SU-DHL-6 (cell line): Measurements from ENCODE around the gene CHMP1B.

Experiments
- H2AFZ ChIP-seq: fragments of 200-600 bp; sonication (generic); 2 replicates; pipeline ENCODE4 v1.6.1; 2014; ENCODE audit warnings: low read depth, mild to moderate bottlenecking, moderate library complexity, mixed read lengths, antibody characterized with exemption, low read length; ENCODE audit not compliant: severe bottlenecking
- H3F3A ChIP-seq: fragments of 200-600 bp; shearing (Covaris generic); 2 replicates; pipeline ENCODE4 v1.6.0; 2016; ENCODE audit warnings: antibody characterized with exemption, mild to moderate bottlenecking; ENCODE audit not compliant: insufficient read depth
- H3K27ac ChIP-seq: fragments of 200-600 bp; sonication (generic); 2 replicates; pipeline ENCODE4 v1.5.1; 2016; ENCODE audit warnings: low read depth, mild to moderate bottlenecking, low read length, moderate library complexity, mixed read lengths
- H3K27me3 ChIP-seq: fragments of 200-600 bp; sonication (generic), shearing (Covaris generic); 2 replicates; pipeline ENCODE4 v1.6.0; 2014; ENCODE audit warnings: mild to moderate bottlenecking, low read length
- H3K36me3 ChIP-seq: fragments of 200-600 bp; sonication (generic); 2 replicates; pipeline ENCODE4 v1.6.1; 2014; ENCODE audit warnings: mild to moderate bottlenecking, low read length, mixed read lengths
- H3K4me2 ChIP-seq: fragments of 300-600, 200-600 bp; shearing (Covaris generic), sonication (generic); 2 replicates; pipeline ENCODE4 v1.6.0; 2014; ENCODE audit warnings: low read length, low read depth, mild to moderate bottlenecking; ENCODE audit not compliant: poor library complexity, severe bottlenecking
- H3K4me3 ChIP-seq: fragments of 200-600 bp; sonication (generic); 2 replicates; pipeline ENCODE4 v1.5.1; 2014; ENCODE audit warnings: antibody characterized with exemption, low read length, mild to moderate bottlenecking, mixed read lengths; ENCODE audit not compliant: insufficient read depth, poor library complexity, severe bottlenecking
- H3K79me2 ChIP-seq: fragments of 200-600 bp; sonication (generic); 2 replicates; pipeline ENCODE4 v1.6.1; 2014; ENCODE audit warnings: mild to moderate bottlenecking, low read length, moderate library complexity; ENCODE audit not compliant: insufficient read depth
- H3K9ac ChIP-seq: fragments of 200-600 bp; sonication (generic); 2 replicates; pipeline ENCODE4 v1.7.0; 2014; ENCODE audit warnings: mild to moderate bottlenecking, low read length
- H3K9me2 ChIP-seq: fragments of 200-600 bp; sonication (generic); replicated peaks from 2 replicates; pipeline ENCODE4 v1.6.1; 2014; ENCODE audit warnings: low read length; ENCODE audit not compliant: insufficient read depth
- H3K9me3 ChIP-seq: fragments of 200-600 bp; sonication (generic); 2 replicates; pipeline ENCODE4 v1.6.1; 2014; ENCODE audit warnings: low read length, mixed read lengths; ENCODE audit not compliant: insufficient read depth
- H4K20me1 ChIP-seq: fragments of 200-600 bp; sonication (generic); 2 replicates; pipeline ENCODE4 v1.6.1; 2014; ENCODE audit warnings: low read depth, mild to moderate bottlenecking, antibody characterized with exemption, low read length, moderate library complexity, mixed read lengths
- CTCF ChIP-seq: fragments of 200-600 bp; sonication (generic); IDR thresholded peaks from one replicate; pipeline ENCODE4 v1.5.1; 2017; ENCODE audit warnings: antibody characterized with exemption, mild to moderate bottlenecking, low read length, moderate library complexity; ENCODE audit not compliant: insufficient read depth, poor library complexity, severe bottlenecking
- EZH2phosphoT487 ChIP-seq: fragments of 200-600 bp; sonication (generic), shearing (Covaris generic); conservative IDR thresholded peaks from 2 replicates; pipeline ENCODE4 v1.6.1; 2018; ENCODE audit warnings: mild to moderate bottlenecking, antibody characterized with exemption, low read length, moderate library complexity, mixed read lengths

The CHMP1B gene

GRCh38 chr18:11887328-11888128, 36.3 kb downstream of the CHMP1B start:
- no peaks in the 10 kb centered on the region for H4K20me1 ChIP-seq
- no peaks in the 10 kb centered on the region for H3K36me3 ChIP-seq
- no peak overlapping the region for H3K4me2 ChIP-seq
- no peak overlapping the region for H2AFZ ChIP-seq
- H3K9me2 ChIP-seq: no peaks in the 10 kb centered on the region
- TF ChIP-seq EZH2phosphoT487 (no peak), CTCF (no peak)
- no peak overlapping the region for H3K4me3 ChIP-seq
- no peaks in the 10 kb centered on the region for H3K27me3 ChIP-seq
- no peaks in the 10 kb centered on the region for H3F3A ChIP-seq
- H3K27ac ChIP-seq: no peak overlapping the region
- no peak overlapping the region for H3K9ac ChIP-seq
- H3K79me2 ChIP-seq: no peaks in the 10 kb centered on the region
- H3K9me3 ChIP-seq: no peaks in the 10 kb centered on the region

- no peak for TF ChIP-seq EZH2phosphoT487
- no peak for TF ChIP-seq CTCF
- H2AFZ ChIP-seq: no peak overlapping the region
- H3F3A ChIP-seq: no peaks in the 10 kb centered on the region
- H3K27me3 ChIP-seq: no peaks in the 10 kb centered on the region
- H3K4me3 ChIP-seq: no peak overlapping the region
- H3K79me2 ChIP-seq: no peaks in the 10 kb centered on the region
- H3K9me2 ChIP-seq: no peaks in the 10 kb centered on the region
- no peaks in the 10 kb centered on the region for H3K9me3 ChIP-seq
- H4K20me1 ChIP-seq: no peaks in the 10 kb centered on the region
- no peak overlapping the region for H3K27ac ChIP-seq
- no peaks in the 10 kb centered on the region for H3K36me3 ChIP-seq
- no peak overlapping the region for H3K4me2 ChIP-seq
- H3K9ac ChIP-seq: no peak overlapping the region
Observed at GRCh38 chr18:11888726-11889125, 37.5 kb downstream of the CHMP1B start.

DNA sequence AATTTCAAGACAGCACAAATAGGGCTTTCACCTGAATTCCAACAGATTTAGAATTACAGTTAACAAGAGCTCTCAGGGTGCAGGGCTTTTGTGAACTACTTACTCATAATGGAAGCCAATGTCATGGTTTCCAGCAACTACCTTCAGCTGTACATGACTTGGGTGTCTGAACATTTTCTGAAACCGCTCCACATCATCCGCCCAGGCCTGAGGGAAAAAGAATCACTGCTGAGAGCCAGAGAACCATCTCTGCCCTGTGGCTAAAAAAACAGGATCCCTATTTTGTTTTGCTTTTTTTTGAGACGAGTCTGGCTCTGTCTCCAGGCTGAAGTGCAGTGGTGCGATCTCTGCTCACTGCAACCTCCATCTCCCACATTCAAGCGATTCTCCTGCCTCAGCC, 38.1 kb downstream of the CHMP1B start:
- Histone ChIP-seq H3K9me2 (no peaks in the 10 kb centered on the region), H3K27me3 (no peaks in the 10 kb centered on the region), H3K4me3 (no peak overlapping the region), H3K36me3 (no peaks in the 10 kb centered on the region), H3K79me2 (no peaks in the 10 kb centered on the region), H4K20me1 (no peaks in the 10 kb centered on the region), H2AFZ (no peak overlapping the region), H3F3A (no peaks in the 10 kb centered on the region), H3K27ac (no peak overlapping the region), H3K4me2 (no peak overlapping the region), H3K9me3 (no peaks in the 10 kb centered on the region), H3K9ac (no peak overlapping the region)
- no peak for TF ChIP-seq EZH2phosphoT487
- no peak for TF ChIP-seq CTCF
